CD4-positive, alpha-beta T cell treated with Interleukin-4 for 1 hour (primary cell): Measurements from ENCODE around the gene NUDT1.

Source experiments
- DNase-seq, 2 donors: peaks; one replicate each; pipeline ENCODE4 v3.0.0-alpha.2; 2020 to 2022

Gene NUDT1

DNA sequence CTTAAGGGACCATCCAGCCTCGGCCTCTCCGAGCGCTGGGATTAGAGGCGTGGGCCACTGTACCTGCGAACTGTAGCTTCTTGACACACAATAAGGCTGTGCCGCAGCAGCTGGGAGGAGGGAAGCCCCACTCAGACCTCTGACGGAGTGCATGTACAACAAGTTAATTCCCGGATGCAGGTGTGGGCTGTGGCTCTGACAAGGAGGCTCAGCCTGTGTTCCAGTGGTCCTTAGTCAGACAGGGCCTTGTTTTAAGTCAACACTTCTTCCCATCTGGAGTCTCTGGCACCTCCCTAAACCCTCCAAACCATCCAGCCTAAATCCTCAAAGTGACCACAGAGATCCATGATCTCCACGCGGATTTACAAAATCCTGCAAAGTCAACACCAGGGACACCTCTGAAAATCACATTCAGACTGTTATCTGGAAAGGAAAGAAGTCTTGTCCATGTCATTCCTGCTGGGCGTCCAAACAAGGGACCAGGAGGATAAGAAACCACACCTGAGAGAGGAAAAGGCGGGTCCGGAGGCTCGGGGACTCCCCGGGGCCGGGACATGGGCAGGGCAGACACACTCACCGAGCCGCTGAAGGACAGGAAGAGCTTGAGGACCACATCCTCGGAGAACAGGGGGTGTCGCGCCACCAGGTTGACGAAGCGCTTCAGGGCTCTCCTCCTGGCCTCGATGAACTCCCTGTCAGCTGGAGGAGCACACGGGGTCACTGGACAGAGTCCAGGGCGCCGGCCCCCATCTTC is 29.4 kb downstream of the NUDT1 start:
- DNase-seq = no peak

DNA sequence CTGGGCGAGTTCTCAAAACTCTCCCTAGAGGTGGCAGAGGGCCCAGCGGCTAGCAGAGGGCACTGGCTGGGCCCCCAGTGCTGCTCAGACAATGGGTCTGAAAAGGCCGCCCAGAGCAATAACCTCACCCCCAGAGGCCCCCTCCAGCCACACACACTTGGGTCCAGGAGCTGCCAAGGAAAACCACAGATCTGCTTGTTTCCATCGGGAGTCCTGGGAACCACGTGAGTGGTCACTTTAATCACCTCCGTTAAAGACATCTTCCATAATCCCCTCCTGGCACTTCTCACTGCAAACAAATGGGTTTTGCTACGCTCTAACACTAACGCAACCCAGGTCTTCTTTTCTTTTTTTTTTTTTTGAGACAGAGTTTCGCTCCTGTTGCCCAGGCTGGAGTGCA is 30.0 kb downstream of the NUDT1 start:
- no peak for DNase-seq

DNA sequence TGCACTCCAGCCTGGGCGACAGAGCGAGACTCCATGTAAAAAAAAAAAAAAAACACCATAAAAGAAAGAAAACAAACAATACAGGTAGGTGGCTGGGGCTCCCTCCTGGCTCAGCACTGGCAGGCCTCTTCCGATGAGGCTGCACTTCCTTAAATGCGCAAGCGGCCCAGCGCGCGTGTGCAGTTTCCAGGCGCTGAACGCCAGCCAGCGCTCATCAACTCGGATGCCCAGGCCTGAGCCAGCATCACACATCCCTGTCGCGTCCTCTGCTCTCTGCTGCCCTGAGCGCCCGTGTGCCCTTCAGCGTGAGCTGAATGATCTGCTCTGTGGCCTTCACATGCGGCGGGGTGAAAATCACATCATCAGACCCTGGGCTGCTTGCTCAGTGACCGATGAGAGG is 31.8 kb downstream of the NUDT1 start:
- DNase-seq = no peak

DNA sequence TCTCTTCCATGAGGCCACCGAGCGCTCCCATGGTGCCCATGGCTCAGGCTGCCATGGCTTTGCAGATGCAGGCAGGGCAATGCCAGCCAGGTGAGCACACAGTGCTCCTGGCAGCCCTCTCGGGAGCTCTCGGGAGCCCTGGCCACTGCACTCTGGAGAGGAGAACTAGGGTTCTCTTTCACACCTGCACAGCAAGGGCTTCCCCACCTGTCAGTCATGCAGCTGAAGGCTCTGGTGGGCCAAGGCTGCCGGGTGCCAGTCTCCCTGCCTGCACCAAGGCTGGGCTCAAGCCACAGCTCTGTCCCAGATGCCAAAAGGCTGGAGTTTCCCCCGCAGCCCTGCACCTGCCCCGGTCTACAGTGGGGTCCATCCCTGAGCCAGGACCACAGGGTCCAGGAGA is 32.6 kb downstream of the NUDT1 start:
- no peak for DNase-seq

DNA sequence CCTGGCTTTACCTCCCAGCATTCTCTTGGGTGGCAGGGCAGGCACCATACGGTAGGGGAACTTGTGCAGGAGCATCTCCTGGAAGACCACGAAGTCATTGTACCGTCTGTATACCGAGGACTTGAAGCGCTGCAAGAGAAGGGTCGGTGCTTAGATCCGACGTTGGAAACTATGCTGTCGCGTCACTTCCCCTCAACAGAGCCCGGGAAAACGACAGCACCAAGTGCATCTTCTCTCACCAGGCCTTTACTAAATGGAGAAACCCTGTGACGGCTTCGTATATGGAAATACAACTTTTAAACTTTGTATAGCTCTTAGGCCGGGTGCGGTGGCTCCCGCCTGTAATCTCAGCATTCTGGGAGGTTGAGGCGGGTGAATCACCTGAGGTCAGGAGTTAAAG is 33.1 kb downstream of the NUDT1 start:
- no peak for DNase-seq

DNA sequence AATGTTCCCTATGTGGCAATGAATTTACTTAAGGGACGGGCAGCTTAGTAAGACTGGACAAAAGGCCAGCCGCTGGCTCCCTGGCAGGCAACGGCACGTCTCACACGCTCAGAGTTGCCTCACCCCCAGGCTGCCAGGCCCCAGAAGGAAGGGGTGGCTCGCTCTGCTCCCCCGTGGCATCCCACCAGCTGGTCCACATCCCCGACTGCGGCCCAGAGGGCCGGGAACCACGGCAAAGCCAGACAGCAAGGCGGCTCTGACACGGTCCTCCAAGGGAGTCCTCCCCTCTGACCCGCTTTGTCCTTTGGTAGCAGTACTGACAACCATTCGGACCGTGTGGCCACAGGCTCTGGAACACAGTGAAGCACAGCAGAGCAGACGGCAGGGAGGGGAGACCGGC is 34.1 kb downstream of the NUDT1 start:
- no peak for DNase-seq

DNA sequence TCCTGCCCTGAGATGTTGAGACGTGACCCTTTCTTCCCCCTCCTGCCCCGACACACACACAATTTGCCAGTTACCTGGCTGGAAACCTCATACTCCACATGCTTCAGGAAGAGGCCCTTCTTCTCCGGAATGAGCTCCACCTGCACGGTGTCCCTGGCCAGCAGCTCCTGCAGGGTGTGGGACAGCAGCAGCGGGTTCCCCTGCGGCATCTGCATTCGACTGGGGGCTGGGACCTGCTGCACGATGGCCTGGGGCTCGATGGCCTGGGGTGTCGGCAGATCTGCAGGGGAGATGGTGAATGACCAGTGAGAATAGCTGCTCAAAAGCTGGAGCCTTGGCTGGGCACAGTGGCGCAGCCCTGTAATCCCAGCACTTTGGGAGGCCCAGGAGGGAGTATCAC is 36.0 kb downstream of the NUDT1 start:
- no peak for DNase-seq

DNA sequence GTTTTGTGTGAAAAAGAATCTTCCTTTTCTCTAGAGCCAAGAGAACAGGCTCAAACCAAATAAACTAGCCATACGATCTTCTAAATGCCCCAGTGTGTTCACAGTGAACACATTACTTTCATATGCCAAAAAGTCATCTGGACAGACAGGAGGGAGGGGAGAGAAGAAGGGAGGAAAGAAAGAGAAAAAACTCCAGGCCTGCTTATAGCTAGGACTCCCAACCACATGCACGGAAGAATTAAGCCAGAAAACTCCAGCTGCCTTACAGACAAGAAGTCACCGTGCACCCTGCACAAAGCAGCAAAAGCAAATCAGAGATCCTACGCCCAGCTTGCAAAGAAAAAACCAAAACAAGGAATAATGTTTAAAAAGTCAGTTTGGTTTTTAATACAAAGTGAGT is 37.9 kb downstream of the NUDT1 start:
- no peak for DNase-seq

DNA sequence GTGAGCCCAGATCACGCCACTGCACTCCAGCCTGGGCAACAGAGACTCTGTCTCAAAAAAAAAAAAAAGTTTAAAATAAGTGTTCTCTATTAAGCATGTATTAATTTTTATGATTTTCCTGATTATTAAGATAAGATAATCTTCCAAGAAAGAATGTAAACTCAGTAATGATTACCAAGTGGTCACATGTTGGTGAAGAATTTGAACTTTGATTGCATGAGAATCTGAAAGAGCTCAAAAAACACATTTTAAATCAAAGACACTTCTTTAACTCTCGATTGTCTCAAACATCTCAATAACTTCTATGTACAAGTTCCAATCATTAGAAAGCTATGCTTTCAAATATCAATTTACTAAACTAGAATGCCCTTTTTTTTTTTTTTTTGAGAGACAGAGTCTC is 38.4 kb downstream of the NUDT1 start:
- DNase-seq = no peak

DNA sequence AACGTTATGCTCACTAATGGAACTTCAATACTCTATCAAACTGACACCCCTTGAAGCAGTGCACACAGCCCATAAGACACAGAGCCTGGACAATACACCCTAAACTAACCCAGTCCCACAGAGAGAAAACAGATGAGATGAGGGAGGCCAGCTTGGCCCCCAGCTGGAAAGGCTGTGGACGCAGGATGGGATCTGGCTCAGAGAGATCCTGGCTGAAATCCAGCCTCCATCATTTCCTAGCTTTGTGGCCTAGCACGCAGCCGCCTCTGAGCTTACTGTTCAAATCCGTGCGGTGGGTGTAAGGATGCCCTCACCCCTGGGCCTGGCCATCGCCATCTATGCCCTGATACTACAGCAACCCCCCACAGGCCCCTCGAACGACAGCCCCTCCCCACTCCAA is 39.5 kb downstream of the NUDT1 start:
- DNase-seq = no peak

DNA sequence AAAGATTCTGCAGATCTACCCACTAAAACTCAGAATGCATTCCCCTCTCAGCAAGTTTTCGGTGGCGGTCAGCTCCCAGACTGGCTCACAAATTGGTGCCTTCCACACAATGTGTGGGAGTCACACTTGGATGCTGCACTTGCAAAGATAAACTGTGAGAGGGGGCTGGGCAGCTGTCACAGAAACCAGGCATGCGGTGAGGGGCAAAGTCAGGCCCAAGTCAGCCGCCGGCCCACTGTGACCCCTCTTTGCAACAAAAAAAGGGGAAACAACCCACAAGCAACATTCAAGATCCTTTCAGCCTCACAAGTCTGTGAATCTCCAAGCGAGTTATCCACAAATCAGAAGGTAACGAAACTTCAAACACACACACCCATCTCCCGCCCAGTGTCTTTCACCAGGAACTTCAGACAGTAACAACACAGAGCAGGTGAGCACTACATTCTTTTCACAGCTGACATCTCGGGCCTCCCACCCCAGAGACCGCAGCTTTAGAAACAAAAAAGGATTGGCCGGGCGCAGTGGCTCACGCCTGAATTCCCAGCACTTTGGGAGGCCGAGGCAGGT is 40.2 kb downstream of the NUDT1 start:
- no peak for DNase-seq

DNA sequence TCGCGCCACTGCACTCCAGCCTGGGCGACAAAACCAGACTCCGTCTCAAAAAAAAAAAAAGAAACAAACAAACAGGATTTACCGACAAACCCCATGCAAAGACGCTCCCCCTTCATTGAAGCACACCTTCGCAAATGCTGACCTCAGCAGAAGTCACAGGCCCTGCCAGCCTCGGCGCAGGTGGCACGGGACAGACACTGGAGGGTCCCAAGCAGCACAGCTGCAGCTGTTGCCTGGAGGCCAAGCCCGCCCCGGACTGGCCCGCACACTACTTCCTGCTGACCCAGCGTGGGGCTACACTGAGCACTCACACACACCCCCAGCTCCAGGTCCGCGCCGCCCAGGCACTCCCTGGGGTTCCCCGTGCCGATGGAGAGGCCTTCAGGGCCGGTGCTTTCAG is 41.0 kb downstream of the NUDT1 start:
- no peak for DNase-seq

DNA sequence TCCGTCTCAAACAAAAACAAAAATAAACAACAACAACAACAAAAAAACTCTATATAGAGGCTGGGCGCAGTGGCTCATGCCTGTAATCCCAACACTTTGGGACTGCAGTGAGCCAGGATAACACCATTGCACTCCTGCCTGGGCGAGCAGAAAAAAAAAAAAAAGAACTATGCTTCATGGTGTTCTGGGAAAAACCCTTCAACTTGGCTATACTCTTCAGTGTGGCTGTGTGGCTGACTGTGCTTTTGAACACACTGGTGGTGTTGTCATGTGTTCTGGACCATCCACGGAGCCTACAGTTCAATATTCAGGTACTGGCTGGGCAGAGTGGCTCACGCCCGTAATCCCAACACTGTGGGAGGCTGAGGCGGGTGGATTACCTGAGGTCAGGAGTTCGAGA is 45.7 kb downstream of the NUDT1 start:
- DNase-seq = no peak

DNA sequence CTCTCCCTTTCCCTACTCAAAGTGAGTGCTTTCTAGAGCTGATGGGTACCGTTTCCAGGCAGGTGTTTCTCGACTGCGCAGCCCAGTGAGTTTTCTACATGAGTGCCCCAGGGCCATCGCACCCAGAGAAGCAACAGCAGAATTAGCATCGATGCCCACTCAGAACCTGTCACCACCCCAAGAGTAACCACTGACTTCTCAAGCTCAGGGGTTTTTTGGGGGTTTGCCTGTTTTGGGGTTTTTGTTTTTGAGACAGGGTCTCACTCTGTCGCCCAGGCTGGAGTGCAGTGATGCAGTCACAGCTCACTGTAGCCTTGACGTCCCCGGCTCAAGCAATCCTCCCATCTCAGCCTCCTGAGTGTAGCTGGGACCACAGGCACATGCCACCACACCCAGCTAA is 46.5 kb downstream of the NUDT1 start:
- DNase-seq = peak in 1 of 2 donors; percentile 31

DNA sequence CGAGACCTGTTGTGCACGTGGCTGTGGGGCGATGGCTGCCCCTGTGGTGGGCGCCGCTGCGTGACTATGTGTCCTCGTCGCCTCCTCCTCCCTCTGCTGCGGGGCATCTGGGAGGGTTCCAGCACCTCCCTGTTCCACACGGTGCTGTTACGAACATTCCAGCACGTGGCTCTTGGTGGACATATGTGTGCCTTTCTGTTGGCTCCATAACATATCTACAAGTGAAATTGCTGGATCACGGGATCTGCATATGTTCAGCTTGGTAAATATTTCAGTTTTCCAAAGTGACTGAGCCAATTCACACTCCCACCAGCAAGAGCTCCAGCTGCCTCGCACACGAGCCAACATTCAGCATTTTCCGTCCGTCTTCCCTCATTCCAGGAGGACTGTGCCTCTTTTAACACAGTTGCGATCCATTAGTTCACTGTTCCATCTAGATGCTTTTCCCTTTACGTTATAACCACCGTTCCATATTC is 47.1 kb downstream of the NUDT1 start:
- DNase-seq = no peak

DNA sequence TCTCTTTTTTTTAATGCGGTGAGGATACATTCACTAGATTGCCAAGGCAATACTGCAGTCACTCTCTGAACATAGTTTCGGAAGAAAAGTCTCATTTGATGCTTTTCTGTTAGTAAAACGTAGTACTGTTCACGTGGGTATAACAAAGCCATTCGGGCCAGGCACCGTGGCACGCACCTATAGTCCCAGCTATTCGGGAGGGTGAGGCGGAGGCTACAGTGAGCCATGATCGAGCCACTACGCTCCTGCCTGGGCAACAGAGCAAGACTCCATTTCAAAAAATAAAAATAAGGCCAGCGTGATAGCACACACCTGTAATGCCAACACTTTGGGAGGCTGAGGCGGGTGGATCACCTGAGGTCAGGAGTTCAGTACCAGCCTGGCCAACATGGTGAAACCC is 47.6 kb downstream of the NUDT1 start:
- no peak for DNase-seq

DNA sequence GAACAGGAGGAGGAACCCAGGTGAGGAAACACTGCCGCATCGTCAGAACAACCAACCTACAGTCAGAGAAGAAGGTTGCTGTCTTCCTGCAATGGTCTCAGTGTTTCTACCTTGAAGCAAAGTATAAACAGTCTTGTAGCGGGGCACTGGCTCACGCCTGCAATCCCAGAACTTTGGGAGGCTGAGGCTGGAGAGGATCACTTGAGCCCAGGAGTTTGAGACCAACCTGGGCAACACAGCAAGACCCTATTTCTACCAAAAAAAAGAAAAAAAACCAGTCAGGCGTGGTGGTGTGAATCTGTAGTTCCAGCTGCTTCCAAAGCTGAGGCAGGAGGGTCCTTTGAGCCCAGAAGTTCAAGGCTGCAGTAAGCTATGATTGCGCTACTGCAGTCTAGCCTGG is 48.9 kb downstream of the NUDT1 start:
- no peak for DNase-seq

DNA sequence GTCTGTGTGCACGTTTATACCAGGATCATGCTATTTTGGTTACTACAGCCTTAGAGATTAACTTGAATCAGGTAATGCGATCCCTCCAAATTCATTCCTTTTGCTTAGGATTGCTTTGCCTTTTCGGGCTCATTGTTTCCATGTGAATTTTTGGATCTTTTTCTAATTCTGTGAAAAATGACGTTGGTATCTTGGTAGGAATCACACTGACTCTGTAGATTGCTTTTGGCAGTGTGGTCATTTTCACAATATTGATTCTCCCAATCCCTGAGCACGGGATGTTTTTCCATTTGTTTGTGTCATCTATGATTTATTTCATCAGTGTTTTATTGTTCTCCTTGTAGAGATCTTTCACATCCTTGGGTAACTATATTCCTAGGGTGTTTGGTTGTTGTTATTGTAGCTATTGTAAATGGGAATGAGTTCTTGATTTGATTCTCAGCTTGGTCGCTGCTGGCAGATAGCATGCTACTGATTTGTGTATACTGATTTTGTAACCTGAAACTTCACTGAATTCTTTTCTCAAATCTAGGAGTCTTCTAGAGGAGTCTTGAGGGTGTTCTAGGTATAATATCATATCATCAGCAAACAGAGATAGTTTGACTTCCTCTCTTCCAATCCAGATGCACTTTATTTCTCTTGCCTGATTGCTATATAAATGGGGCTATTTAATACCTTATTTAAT is 54.1 kb downstream of the NUDT1 start:
- no peak for DNase-seq

DNA sequence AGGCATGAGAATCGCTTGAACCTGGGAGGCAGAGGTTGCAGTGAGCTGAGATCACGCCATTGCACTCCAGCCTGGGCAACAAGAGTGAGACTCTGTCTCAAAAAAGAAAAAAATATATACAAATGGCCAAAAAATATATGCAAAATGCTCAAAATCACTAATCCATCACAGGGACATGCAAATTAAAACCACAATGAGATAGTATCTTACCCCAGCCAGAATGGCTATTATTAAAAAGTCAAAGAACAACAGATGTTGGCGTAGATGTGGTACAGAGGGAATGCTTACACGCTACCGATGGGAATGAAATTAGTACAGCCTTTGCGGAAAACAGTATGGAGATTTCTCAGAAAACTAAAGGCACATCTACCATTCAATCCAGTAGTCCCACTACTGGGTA is 54.8 kb downstream of the NUDT1 start:
- DNase-seq = no peak

DNA sequence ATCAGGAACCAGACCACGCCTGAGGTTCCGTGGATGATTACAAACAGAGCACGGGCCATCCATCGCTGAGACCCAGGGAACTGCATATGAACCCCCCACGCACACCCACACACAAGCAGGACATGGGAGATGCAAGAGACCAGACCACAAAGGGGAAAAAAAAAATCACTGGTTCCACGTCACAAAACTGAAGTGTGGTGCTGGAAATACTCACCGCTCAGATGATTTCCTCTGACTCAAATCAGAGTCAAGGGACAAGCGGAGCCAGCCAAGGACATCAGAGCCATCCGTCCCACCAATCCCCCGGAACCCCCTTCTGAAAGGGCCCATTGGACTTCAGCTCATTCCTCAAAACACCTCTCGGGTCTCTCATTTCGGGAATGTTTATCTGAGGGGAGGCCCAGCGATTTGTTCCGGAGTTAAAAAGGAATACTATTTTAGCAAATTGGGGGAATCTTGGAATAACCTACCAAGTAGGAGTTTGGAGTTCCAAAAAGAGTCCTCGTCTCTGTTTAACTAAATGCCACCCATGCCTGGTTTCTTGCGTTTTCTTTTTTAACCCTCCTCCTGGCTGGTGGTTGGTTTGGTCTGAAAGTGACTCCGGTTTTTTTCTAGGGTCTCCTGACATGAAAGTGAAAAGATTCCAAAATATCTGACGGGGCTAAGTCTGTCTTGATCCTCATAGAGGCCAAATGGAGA is 57.3 kb downstream of the NUDT1 start:
- peak in 1 of 2 donors; percentile 45 for DNase-seq

DNA sequence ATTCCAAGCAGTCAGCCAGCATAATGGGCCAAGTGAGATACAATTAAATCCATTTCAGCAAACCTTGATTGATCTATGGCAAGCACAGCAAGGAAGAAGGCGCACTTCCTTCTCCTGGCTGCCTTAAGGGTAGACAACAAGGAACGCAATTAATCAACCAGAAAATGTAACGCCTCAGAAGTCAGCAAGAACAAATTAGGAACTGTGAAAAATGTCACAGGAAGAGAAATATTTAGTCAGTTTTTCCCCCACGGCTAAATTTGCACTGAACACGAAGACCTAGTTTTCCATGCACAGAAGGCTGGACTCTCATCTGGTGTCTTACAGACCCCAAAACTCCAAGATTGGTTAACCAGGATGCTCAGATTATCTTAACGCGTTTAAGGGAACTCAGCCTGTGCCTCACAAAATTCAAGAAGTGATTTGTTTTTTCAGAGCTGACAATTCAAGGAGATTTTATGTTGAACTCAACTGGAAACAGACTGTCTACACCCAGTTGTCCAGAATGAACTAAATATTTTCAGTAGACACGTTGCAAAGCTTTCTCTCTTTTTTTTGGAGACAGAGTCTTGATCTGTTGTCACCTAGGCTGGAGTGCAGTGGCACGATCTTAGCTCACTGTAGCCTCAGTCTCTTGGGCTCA is 58.0 kb downstream of the NUDT1 start:
- DNase-seq = no peak
